HuH-7 (cell line): ENCODE data around the gene PLCD1.
"Not testable (repeated sequence)": the region's sequence is repeated elsewhere in the genome, so short reads cannot be mapped to it uniquely, and the experiment has no call there.

Source experiments
- DNase-seq: peaks from one replicate; pipeline ENCODE4 v3.0.0; 2011; ENCODE audit warnings: low spot score

The PLCD1 gene

GRCh38 chr3:38000242-38000916 lies 29.1 kb downstream of the PLCD1 start:
- no peak for DNase-seq

- DNase-seq = no peak
Observed at GRCh38 chr3:37999836-38000235, 29.6 kb downstream of the PLCD1 start.

GRCh38 chr3:37997791-37998370 lies 31.6 kb downstream of the PLCD1 start:
- no peak for DNase-seq

GRCh38 chr3:37997342-37997741 lies 32.1 kb downstream of the PLCD1 start:
- no peak for DNase-seq

GRCh38 chr3:37996785-37997301 lies 32.6 kb downstream of the PLCD1 start:
- peak; percentile 96 for DNase-seq

- no peak for DNase-seq
Observed at GRCh38 chr3:37995652-37996641, 33.5 kb downstream of the PLCD1 start.

GRCh38 chr3:37994639-37994972 lies 34.8 kb downstream of the PLCD1 start:
- DNase-seq = no peak

- DNase-seq = peak; percentile 67
Observed at GRCh38 chr3:37993820-37994638, 35.4 kb downstream of the PLCD1 start.

GRCh38 chr3:37993460-37993819 lies 36.0 kb downstream of the PLCD1 start:
- no peak for DNase-seq

- no peak for DNase-seq
Observed at GRCh38 chr3:37993067-37993455, 36.4 kb downstream of the PLCD1 start.

GRCh38 chr3:37992271-37993066 lies 37.0 kb downstream of the PLCD1 start:
- no peak for DNase-seq

GRCh38 chr3:37991823-37992222 lies 37.6 kb downstream of the PLCD1 start:
- no peak for DNase-seq

GRCh38 chr3:37991109-37991508 lies 38.3 kb downstream of the PLCD1 start:
- no peak for DNase-seq

- no peak for DNase-seq
Observed at GRCh38 chr3:37990527-37990926, 38.9 kb downstream of the PLCD1 start, which contains the start of gene VILL. Gene VILL, plus strand, starts transcription at chr3:37990786. Its CDS starts 2,887 bp downstream, at chr3:37993673.

GRCh38 chr3:37989821-37990480 lies 39.5 kb downstream of the PLCD1 start:
- DNase-seq = no peak

GRCh38 chr3:37988931-37989525 lies 40.4 kb downstream of the PLCD1 start:
- DNase-seq = no peak

GRCh38 chr3:37988376-37988775 lies 41.1 kb downstream of the PLCD1 start:
- not testable (repeated sequence) for DNase-seq

- no peak for DNase-seq
Observed at GRCh38 chr3:37987751-37988179, 41.7 kb downstream of the PLCD1 start.

- no peak for DNase-seq
Observed at GRCh38 chr3:37987315-37987697, 42.1 kb downstream of the PLCD1 start.
